ENCODE data around the gene CDK6.

CDK6 gene

DNA sequence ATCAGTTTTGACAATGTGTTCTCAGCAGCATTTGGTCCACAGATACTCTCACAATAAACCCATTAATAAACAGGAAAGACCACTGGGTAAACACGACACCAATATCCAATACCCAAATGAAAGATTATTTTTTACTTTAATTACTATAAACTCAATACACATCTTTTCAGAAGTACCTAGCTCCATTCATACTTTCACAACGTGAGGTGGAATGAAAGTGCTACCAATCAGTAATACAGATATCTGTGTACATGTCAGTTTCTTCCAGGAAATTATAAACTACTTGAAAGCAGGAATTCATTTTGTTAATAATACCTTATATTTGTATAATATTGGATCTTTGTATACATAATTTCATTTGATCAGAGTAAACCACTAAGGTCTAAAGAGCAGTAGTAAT, 11.9 kb downstream of the CDK6 start:
- DNase-seq = no peak

DNA sequence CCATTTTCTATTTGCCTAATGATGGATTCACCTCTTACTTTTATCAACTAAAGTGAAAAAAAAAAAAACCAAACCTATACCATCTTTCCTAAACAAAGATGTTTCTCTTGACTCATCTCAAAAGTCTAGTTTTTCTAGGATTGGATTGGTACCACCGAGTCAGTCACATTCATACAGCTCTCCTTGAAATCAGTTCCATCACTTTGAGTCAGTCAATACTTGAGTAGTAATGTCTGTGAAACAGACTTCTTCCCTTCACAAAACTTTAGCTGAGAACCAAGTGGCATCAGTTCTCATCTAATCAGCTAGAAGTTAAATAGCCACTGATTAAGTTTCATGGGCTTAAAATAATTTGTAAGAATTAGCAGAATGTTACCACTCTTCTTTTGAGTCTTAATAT, 13.3 kb downstream of the CDK6 start:
- DNase-seq = no peak

DNA sequence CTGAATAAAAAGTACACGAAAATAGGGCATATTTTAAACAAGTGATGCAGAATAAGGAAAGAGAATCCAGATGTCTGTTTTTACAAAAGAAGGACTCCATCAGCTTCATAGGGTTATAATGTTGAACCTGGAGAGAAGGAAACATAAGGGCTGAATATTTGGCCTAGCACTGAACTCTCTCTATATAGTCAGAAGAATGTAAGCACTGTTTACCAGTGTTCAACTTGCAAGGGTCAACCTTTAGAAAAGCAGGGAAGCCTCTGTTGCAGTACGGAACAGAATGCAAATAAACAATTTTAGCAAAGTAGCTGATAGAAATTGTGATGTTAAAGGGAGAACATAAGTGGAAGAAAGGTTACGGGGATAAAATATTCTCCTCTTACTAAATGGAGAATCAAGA, 16.2 kb downstream of the CDK6 start:
- no peak for DNase-seq

DNA sequence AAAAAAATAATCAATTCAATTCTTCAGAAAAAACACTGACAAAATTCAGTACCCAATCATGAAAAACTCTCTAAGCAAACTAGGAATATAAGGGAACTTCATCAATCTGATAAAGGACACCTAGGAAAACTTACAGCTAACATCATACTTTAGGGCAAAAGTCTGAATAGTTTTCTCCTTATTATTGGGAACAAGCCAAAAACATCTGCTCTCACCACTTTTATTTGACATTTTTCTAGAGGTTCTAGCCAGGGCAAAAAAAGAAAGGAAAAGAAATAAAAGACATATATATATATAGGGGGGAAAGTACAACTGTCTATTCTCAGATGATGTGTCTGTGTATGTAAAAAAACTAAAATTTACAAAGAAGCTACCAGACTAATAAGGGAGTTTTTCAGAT, 19.0 kb downstream of the CDK6 start:
- DNase-seq = no peak

DNA sequence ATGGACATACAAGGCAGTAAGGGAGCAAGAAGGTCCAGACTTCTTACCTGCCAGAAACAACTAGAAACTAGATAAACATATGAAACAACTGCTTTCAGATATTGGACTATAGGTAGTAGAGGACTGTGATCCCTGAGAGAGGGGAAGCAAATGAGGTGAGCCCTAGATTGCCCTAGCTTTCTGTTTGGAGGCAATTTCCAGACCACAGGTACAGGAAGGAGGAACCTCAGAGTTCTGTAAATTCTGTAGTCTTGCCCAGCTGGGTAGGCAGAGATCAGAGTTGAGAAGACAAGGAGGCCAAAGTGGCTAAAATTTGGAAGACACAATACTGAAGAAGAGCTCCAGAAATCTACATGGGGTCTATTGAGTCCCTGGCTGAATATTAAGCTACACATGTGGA, 21.0 kb downstream of the CDK6 start:
- no peak for DNase-seq

DNA sequence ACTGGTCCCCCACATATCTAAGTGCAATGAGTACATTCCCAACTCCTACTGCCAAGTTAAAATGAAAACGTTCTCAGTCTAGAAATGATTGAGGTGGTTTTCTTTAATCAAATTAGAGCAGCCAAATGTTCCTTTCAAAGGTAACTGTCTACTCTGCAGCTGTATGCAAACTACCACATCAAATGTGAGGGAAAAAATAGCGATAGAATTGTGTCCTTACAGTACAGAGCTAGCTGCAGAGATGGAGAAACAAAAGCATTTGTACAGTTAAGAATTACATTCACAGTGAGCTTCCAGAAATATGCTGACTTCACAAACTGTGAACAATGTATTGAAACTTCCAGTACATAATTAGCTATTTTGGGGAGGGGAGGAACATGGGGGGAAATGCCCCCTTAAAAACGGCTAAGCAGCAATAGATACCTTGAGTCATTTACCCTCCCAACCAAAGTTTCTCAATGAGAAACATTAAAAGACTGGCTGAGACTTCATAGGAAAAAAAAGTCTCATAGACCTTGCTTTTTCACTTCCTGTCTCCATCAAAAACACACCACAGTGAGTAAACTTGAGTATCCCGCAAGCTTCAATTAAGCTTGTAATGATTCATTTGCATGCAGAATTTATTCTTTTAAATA, 22.9 kb downstream of the CDK6 start:
- DNase-seq = no peak

DNA sequence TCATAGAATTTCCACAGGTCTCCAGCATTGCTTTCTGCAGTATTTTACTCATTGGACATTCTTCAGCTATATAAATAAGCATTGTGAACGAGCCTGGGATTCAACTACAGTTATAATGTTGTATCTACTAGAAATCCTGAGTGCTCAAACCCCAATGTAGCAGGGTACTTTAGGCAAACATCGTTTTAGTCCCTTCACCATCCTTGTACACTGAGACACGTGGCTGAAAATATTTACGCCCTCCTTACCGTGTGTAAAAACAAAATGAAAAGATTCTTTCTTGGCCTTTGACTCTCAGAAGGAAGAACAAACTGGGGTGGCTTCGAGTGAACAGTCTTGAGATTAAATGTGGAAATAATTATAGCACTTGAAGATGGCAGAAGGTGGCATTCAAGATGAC, 25.2 kb downstream of the CDK6 start:
- DNase-seq = no peak

DNA sequence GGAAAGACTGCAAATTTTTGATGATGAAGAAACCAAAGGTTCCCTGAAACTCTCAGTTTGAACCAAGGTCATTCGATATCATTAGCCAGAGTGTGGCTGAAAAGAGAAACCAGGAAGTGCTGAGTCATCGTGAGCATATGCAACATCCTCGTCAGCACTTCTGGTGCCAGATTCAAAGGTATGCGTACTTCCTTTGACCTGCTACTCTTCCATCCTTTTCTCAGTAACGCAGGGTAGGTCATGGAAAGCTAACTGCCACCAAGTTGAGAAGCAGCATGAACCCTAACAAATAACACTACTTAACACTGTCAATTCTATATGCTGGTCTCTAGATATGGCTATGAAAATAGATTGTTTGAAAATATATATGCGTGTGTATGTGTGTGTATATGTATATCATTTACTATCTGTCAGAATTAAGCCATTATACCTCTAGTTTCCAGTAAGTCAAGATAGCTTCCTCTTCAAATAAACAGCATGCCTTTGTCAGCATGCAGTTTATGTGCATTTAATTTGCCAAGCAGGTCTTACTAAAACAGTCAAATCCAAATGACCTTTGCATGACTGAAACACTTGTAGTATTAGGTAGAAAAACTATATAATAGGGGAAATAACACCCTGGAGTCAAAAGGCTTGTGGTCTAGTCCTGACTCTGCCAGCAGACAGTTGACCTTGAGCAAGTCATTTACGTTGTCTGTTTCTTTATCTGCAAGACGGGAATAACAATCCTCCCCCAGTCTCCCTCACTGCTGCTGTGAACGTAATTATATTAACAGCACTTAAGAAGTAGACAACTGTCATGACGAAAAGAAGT, 26.4 kb downstream of the CDK6 start:
- peak; percentile 71 for DNase-seq

DNA sequence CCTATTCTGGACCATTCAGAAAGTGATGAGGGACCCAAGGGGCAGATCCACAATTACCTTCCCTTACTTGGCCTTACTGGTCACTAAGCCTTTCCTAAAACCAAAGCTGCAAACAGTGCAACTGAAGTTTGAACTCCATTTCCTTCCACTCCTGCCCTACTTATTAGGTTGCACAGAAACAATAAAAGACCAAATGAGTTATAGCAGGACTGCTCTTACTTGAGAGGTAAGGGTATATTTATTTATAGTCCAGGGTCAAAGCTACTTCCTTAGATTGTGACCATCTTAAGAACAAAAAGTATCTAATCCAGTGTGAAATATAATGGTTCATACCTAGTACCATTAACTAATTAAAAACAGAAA, 27.0 kb downstream of the CDK6 start:
- DNase-seq = no peak

DNA sequence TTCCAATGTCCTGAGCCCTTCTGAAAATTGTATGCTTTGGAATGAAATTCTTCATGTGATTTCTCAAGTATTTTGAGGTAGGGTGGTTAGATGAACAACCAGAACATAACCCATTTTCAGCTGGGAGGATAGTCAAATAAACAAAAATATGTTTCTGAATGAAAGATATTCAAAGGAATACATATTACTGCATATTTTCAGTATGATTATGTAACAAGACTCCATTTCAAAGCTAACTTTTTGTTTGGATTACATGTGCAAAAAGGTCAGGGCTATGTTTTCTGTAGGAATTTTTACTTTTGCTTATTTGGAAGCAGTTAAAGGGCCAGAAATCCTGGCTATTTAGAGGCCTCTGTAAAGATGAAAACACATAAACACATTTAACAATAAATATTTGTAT, 27.7 kb downstream of the CDK6 start:
- no peak for DNase-seq

DNA sequence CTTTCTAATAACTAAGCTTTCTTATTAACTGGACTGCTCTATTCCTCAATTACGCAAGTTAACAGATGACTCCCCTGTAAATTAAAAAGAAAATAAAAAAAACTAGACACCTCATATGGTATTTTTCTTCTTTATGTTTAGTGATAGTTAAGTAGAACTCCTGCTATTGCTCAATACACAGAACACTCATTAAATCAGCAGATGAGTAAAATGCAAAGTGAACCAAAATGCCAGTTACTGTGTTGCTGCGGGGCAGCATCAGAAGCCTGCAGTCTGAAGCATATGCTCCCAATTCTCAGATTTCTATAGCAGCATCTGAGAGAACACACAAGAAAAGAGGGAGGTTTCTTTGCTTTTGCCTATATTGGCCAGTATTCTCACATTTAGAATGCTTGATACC, 28.4 kb downstream of the CDK6 start:
- no peak for DNase-seq

DNA sequence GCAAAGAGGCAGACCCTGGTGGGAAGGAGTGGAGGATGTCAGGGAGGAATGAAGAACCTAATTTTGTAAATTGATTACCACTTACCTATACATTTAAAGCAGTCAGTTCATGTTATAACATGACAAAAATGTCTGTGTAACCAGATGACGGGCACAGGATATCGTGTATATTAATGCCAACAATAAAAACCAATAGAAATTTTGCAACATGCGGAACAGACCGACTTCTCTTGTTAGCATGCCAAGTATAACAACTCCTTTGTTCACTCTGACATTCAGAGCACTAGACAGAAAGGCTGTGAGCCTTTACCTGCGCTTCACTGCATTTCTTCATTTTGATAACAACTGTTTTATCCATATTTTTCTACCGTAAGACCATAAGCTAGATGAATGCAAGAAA, 29.9 kb downstream of the CDK6 start:
- no peak for DNase-seq

DNA sequence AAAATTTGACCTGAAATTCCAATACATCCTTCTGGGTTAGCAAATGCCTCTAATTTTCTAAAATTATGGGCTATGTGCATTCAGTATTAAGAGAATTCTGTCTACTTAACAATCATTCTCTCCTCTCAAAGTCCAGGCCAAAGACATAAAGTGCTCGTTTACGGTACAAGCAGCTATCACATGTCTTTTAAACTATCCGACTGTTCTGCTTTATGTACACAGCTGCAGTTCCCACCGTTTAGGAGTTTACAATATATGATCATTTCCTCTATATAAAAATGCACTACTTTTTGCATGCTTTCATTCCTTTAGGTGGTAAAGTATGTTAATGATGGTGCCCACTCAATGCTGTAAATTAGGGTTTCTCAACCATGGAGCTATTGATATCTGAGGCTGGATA, 34.0 kb downstream of the CDK6 start:
- no peak for DNase-seq

DNA sequence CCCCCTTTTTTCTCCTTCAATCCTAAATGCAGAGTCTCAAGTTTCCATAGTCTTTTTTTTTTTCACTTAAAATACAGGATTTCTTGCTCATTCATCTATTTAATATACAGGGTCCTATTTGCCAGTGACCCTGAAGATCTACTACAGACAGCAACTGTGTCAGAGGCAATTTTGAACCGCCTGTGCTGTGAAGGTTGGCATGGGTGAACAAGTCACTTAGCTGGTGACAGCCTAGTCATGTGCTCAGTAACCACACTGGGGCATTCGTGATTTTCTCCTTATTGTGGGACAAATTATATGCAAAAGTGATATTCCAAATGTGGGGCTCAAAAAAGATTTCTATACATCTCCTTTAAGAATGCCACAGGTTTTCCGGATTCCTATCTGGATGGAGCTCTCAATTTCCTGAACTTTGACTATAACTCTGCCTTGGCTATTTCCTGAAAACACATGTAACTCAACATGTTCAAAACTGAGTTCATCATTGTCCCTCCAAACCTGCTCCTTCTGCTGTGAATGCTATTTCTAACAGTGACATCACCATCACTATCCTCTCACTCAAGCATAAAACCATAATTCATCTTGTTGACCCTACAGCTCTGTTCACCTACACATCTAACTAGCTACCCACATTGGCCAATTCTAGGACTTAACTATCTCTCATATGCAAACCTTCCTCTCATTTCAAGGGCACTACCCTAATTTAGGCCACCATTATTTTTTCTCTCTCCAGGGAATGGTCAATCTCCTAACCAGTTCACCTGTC, 36.7 kb downstream of the CDK6 start:
- DNase-seq = no peak

DNA sequence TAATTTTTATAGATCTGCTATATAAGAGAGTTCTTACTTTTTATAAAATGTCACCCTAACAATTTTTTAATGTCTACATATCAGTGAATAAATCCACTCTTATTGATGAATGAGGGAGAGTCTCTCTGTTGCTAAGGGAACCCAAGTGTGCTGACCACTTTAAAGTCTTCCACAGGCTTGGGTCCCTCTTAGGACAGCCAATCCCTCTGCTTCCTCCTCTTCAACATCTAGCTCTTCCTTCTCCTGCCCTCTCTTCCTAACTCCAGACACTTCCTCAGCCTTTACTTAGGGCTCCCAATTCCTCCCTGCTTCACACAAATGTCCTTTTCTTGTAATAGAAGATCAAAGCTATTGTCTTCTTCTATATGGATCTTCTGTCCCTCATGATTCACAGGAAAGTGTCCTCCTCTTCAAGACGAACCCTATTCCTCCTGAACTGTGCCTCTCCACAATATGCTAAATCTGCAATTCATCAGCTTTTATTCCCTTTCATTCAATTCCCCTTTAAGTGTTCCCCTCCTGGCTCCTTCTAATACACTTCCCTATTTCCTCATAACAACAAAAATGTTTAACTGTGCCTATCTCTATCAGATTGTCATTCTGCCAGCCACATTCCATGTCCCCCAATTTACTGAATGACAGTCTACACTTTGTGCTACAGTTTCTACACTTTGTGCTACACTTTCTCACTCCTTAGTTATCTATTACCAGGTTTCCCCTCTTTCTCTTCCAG, 37.7 kb downstream of the CDK6 start:
- DNase-seq = no peak

DNA sequence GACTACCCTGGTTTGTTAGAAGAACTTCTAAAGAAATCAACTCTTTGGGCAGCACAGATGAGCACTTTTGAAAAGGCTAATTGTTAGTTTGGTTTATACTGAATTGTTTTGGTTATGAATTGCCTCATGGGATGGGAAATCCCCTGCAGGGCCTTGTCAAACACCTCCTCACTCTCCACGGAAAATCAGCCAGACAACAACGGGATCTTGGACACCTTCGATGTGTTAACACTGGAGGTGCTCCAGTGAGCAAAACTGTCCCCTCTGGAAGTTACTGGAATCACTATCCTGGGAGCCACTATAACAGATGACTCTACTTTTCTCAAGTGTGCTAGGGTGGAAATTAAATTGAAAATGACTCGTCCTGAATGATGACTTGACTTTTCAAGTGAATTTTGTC, 38.7 kb downstream of the CDK6 start:
- no peak for DNase-seq

DNA sequence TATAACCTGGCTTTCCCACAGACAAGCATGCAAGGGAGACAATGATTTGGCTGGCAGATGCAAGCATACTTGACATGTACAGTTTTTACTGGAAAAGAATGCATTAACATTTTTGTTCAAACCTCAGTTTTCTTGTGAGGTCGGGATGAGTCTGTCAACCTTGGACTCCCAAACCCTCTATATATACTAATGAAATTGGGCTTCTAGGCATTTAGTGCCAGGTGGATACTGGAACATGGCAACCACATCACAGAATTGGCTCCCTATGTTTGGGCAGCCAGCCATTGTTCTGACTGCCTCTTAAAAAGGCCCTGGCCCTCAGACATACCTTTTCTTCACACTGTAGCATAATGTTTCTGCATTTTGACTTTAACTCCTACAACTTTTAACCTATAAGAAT, 39.1 kb downstream of the CDK6 start:
- no peak for DNase-seq

DNA sequence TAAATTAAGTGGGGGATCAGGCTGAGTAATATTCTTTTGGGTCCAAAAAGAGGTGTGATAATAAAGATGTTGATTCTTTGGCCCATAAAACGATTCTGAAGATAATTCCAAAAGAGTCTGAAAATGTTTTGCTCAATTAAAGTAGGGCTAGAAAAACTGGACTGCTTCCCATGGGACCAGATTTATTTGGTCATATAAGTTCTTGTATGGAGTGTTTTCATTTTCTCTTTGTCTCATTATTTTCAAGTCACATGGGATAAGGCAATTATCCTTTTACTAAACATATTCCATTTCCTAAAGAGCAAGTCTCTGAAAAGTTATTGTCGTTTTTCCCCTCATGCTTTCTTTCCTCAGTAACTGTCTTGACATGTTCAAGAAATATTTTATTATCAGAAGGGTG, 41.5 kb downstream of the CDK6 start:
- no peak for DNase-seq

DNA sequence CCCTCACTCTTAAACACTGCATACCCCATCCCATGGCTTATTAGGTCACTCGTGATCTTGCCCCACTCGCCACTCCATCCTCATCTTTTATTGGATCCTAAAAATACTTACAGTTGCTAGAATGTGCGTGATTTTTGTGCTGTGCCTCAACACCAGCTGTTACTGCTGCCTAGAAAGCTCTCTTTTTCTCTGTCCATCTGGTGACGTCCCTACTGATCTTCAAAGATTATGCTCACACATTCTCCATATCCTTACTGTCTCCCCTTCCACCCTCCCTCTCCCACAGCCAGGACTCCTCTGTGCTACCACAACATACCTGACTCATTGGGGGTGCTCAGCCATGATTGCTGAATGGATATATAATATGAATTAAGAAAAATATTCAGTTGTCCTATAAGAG, 42.0 kb downstream of the CDK6 start:
- no peak for DNase-seq

DNA sequence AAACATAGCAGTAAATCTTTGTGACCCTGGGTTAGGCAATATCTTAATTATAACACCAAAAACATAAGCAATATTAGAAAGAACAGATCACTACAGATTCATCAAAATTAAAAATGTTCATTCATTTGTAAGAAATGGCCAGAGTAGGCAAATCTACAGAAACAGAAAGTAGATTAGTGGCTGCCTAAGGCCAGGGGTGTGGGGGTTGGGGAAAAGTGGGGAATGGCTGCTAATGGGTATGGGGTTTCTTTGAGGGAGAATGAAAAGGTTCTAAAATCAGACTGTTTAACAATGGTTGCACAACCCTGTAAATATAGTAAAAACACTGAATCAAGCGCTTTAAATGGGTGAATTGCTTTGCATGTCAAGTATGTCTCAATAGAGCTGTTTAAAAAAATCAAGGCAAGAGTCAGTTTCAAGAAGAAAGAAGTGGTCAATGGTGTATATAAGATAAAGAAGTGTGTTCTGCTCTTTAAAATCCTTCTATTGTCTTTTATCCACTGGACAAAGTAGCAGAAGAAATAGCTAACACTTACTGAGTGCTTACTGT, 42.6 kb downstream of the CDK6 start:
- no peak for DNase-seq

DNA sequence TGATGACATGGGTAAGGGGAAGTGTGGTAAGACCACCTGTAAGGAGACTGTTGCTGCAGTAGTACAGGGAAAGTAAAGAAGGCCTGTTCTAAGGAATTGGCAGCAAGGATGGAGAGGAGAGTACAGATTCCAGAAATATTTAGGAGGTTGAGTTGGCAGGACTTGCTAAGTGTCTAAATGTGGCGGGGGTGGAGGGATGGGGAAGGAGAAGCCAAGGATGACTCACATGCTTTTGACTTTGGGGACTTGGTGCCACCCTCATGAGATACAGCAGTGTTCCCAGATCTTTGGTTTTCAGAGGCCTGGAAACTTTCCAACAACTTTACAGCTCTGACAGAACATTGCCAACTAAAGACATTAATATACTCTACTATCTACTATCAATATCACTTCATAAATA, 45.4 kb downstream of the CDK6 start:
- peak; percentile 48 for DNase-seq

DNA sequence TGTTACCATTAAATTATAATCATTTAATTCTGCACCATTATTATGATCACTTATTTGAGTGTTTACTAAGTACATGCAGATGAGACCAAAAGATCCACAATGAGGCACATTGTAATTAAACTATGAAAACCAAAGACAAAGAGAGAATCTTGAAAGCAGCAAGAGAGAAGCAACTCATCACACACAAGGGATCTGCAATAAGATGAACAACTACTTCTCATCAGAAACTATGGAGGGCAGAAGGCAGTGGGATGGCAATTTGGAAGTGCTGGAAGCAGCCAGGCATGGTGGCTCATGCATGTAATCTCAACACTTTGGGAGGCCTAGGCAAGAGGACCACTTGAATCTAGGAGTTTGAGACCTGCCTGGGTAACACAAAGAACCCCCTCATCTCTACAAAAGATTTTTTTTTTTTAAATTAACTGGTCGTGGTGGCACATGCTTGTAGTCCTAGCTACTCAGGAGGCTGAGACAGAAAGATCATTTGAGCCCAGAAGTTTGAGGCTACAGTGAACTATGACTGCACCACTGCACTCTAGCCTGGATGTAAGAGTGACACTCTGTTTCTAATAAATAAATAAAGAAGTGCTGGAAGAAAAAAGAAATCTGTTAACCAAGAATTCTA, 47.7 kb downstream of the CDK6 start:
- DNase-seq = no peak

DNA sequence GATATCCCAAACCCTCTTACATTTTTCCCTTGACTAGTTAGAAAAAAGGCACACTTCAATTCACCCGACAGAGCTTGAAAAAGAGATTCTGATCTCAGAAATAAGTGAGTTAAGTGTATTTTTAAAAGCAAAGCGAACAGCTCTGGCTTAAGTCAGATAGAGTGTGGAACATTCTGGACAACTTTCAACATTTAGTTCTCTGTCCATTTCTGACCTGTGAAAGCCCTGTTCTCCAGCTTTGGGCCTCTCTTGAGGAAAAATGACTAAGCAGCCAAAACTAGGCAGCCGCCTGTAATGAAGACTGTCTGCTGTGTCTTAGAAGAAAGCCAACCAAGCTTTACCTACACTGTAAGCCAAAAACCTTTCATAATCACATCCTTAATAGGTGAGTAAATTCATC, 50.5 kb downstream of the CDK6 start:
- no peak for DNase-seq

Data from amniotic stem cell (primary cell).